ENCODE measurements around the gene CAMKK1.

Gene CAMKK1

GRCh38 chr17:3851461-3852100 lies 41.3 kb downstream of the CAMKK1 start:
- no peak for TF ChIP-seq CSRNP3 (CRISPR knock-in tag; IDR thresholded peaks at IDR 0.05)
- no peak for TF ChIP-seq BACH2 (CRISPR knock-in tag; IDR thresholded peaks at IDR 0.05; ENCODE audit: borderline replicate concordance)
- TF ChIP-seq RARB (CRISPR knock-in tag; IDR thresholded peaks at IDR 0.05): no peak
- TF ChIP-seq POU6F1 (CRISPR knock-in tag; IDR thresholded peaks at IDR 0.05; ENCODE audit: borderline replicate concordance, low read depth): no peak
- no peak for TF ChIP-seq ZNF70 (CRISPR knock-in tag; IDR thresholded peaks at IDR 0.05)
- TF ChIP-seq ESRRG (CRISPR knock-in tag; IDR thresholded peaks at IDR 0.05): no peak
- no peak for TF ChIP-seq CSDC2 (CRISPR knock-in tag; IDR thresholded peaks at IDR 0.05)
- TF ChIP-seq PPARA (CRISPR knock-in tag; IDR thresholded peaks at IDR 0.05; ENCODE audit: borderline replicate concordance): no peak
- TF ChIP-seq PATZ1 (CRISPR knock-in tag; IDR thresholded peaks at IDR 0.05; ENCODE audit: borderline replicate concordance): no peak
- no peak for TF ChIP-seq SNAI2 (CRISPR knock-in tag; IDR thresholded peaks at IDR 0.05)
- no peak for TF ChIP-seq ZC3H10 (CRISPR knock-in tag; IDR thresholded peaks at IDR 0.05)
- no peak for TF ChIP-seq ARNTL (CRISPR knock-in tag; IDR thresholded peaks at IDR 0.05; ENCODE audit: borderline replicate concordance, low read depth)
- TF ChIP-seq GLIS3 (CRISPR knock-in tag; IDR thresholded peaks at IDR 0.05): no peak
- no peak for TF ChIP-seq ZNF8 (CRISPR knock-in tag; IDR thresholded peaks at IDR 0.05)
- TF ChIP-seq TCF4 (CRISPR knock-in tag; IDR thresholded peaks at IDR 0.05; ENCODE audit: borderline replicate concordance): no peak
- TF ChIP-seq TOX (CRISPR knock-in tag; IDR thresholded peaks at IDR 0.05; ENCODE audit: borderline replicate concordance): no peak
- no peak for TF ChIP-seq ZFP30 (CRISPR knock-in tag; IDR thresholded peaks at IDR 0.05)
- ATAC-seq: no peak

GRCh38 chr17:3848229-3848835 lies 44.5 kb downstream of the CAMKK1 start:
- ATAC-seq: no peak

More at GRCh38 chr17:3848229-3848835, 44.5 kb downstream of the CAMKK1 start:
- TF ChIP-seq TCF4 (CRISPR knock-in tag; IDR thresholded peaks at IDR 0.05; ENCODE audit: borderline replicate concordance) (no peak), CSRNP3 (CRISPR knock-in tag; IDR thresholded peaks at IDR 0.05) (no peak), ISL1 (CRISPR knock-in tag; IDR thresholded peaks at IDR 0.05) (no peak), CSDC2 (CRISPR knock-in tag; IDR thresholded peaks at IDR 0.05) (no peak), ZNF565 (CRISPR knock-in tag; conservative IDR thresholded peaks at IDR 0.05; ENCODE audit: low read depth) (no peak), OSR1 (CRISPR knock-in tag; IDR thresholded peaks at IDR 0.05) (no peak), ZFP30 (CRISPR knock-in tag; IDR thresholded peaks at IDR 0.05) (no peak), POU6F1 (CRISPR knock-in tag; IDR thresholded peaks at IDR 0.05; ENCODE audit: borderline replicate concordance, low read depth) (no peak), ZFP3 (CRISPR knock-in tag; IDR thresholded peaks at IDR 0.05) (no peak), GLIS3 (CRISPR knock-in tag; IDR thresholded peaks at IDR 0.05) (no peak), ZNF70 (CRISPR knock-in tag; IDR thresholded peaks at IDR 0.05) (no peak)
